ENCODE measurements around the gene ANKRD13A.
"Not testable (repeated sequence)": the region's sequence is repeated elsewhere in the genome, so short reads cannot be mapped to it uniquely, and the experiment has no call there.

Gene ANKRD13A

DNA sequence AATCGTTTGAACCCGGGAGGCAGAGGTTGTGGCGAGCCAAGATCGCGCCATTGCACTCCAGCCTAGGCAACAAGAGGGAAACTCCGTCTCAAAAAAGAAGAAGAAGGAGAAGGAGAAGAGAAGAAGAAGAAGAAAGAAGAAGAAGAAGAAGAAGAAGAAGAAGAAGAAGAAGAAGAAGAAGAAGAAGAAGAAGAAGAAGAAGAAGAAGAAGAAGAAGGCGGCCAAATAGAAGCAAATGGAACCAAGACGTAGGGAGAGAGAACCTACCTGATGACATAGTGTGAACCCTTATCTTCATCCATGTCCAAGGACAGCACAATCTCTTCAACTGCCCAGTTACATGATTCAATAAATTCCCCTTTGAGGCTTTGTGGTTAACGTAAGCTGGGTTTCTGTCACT is 68.9 kb downstream of the ANKRD13A start:
- not testable (repeated sequence) for ATAC-seq, H3K9me3 Mint-ChIP-seq, H3K4me3 Mint-ChIP-seq, H3K27me3 Mint-ChIP-seq, H3K36me3 Mint-ChIP-seq
- H3K27ac Mint-ChIP-seq = peak overlapping the region; percentile 36
- peaks cover 16% of the 10 kb centered on the region for H3K4me1 Mint-ChIP-seq

DNA sequence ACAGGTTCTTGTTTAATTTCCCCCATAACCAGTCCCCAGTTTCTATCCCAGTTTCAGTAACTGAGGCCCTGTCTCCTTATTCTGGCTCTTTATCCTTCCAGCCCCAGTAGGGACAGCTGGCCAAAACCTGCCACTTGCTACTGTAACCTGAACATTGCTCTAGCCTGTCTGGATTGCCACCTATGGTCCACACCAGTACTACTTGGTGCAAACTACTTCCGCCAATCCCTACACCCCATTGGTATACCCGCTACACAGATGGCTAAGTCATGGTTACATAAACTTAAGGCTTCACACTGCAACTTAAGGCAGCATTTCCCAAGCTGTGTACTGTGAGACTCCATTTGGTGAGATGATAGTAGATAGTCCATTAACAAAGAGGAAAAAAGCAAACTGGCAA is 69.4 kb downstream of the ANKRD13A start:
- H3K4me1 Mint-ChIP-seq = peaks cover 22% of the 10 kb centered on the region
- ATAC-seq = no peak
- no peak overlapping the region for H3K27ac Mint-ChIP-seq
- no peak overlapping the region for H3K4me3 Mint-ChIP-seq
- no peaks in the 10 kb centered on the region for H3K36me3 Mint-ChIP-seq
- H3K9me3 Mint-ChIP-seq = peaks cover 2% of the 10 kb centered on the region
- no peaks in the 10 kb centered on the region for H3K27me3 Mint-ChIP-seq

DNA sequence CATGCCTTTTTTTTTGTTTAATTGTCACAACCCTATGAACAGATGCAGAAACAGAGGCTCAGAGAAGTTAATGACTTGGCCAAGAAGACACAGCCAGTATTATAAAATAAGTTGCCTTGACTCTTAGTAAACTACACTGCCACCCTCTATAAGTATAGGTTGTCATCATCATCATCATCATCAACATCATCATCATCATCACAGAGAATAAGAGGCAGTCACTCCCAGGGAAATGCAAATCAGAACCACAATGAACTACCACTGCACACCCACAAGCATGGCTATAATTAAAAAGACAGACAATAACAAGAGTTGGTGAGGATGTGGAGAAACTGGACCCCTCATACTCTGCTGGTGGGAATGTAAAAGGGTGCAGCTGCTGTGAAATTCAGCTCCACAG is 72.3 kb downstream of the ANKRD13A start:
- Mint-ChIP-seq H3K9me3 (peaks cover 2% of the 10 kb centered on the region), H3K27ac (no peak overlapping the region), H3K27me3 (no peaks in the 10 kb centered on the region), H3K4me1 (peaks cover 18% of the 10 kb centered on the region), H3K36me3 (no peaks in the 10 kb centered on the region), H3K4me3 (no peak overlapping the region)
- no peak for ATAC-seq

DNA sequence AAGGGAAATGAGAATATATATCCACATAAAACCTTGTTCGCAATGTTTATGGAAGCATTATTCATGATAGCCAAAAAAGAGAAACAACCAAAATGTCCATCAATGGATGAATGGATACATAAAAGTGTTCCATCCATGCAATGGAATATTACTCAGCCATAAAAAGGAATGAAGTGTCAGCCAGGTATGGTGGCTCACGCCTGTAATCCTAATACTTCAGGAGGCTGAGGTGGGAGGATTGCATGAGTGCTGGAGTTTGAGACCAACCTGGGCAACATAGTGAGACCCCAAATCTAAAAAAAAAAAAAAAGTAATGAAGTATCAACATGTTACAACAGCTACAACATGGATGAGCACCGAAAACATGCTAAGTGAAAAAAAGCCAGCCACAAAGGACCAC is 72.7 kb downstream of the ANKRD13A start:
- Mint-ChIP-seq H3K36me3 (no peaks in the 10 kb centered on the region), H3K4me1 (peaks cover 18% of the 10 kb centered on the region), H3K27ac (no peak overlapping the region), H3K27me3 (no peaks in the 10 kb centered on the region), H3K9me3 (peaks cover 2% of the 10 kb centered on the region), H3K4me3 (no peak overlapping the region)
- ATAC-seq = no peak

DNA sequence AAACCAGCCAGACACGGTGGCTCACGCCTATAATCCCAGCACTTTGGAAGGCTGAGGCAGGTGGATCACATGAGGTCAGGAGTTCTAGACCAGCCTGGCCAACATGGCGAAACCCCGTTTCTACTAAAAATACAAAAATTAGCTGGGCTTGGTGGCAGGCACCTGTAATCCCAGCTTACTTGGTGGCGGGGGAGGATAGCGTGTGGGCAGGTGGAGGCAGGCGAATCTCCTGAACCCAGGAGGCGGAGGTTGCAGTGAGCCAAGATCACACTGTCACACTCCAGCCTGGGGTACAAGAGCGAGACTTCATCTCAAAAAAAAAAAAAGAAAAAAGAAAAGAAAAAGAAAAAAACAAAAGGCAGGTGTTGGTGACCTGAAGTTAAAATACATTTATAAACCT is 73.4 kb downstream of the ANKRD13A start:
- ATAC-seq, H3K27me3 Mint-ChIP-seq, H3K9me3 Mint-ChIP-seq, H3K36me3 Mint-ChIP-seq: not testable (repeated sequence)
- H3K27ac Mint-ChIP-seq = peak overlapping the region; percentile 40
- H3K4me1 Mint-ChIP-seq = peaks cover 18% of the 10 kb centered on the region
- peak overlapping the region; percentile 60 for H3K4me3 Mint-ChIP-seq

DNA sequence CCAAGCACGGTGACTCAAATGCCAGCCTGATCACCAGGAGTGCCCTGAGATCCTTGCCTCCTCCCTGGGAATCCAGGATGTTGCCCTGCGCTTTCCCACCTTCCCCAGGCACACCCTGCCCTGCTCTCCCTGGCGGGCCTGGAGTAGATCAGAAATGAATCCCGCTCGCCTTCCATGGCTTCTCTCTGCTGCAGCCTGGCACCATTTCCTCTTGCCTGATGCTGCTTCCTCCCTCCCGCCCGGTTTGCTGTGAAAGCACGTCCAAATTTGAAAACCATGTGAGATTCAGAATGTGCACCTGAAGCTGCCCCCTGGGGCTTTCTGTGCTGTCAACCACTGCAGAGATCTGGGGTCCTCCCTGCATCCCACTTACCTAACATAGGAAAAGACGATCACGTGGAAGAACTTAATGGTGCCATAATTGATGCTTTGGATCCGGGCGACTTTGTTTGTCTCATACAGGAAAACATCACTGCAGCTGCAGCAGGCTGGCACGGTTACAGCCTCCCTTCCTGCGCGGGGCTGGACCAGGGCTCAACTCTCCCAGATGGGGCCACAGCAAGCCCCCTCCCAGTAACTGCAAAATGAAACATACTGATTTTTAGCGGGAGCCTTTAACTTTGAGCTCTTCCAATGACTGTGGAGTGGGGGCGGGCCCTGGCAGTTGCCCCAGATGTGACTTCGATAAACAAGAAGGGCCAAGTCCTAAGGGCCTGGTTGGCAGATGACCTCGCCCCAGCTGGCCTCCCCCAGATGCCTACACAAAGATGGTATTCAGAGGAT is 74.0 kb downstream of the ANKRD13A start:
- H3K27ac Mint-ChIP-seq = peak overlapping the region; percentile 40
- H3K27me3 Mint-ChIP-seq = no peaks in the 10 kb centered on the region
- H3K4me1 Mint-ChIP-seq = peaks cover 18% of the 10 kb centered on the region
- no peaks in the 10 kb centered on the region for H3K36me3 Mint-ChIP-seq
- peaks cover 2% of the 10 kb centered on the region for H3K9me3 Mint-ChIP-seq
- peak overlapping the region; percentile 60 for H3K4me3 Mint-ChIP-seq
- ATAC-seq = peak; percentile 62

DNA sequence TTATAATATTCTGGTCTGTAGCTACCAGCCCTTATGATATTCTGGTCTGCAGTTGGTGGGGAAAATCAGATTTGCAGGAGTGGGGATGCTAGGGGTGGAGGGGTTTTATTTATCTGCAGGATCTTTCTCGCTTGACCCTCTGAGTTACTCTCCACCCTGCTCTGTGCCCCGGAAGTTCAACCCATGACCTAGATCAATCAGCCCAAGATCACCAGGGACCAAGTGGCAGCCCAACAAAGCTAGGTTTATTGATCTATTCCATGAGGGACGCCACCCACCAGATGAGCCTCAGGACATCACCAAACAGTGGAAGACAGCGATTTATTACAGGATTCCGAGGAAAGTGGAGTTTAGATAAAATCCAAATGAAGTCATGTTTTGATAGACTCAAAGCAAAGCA is 74.9 kb downstream of the ANKRD13A start:
- no peaks in the 10 kb centered on the region for H3K27me3 Mint-ChIP-seq
- H3K36me3 Mint-ChIP-seq = no peaks in the 10 kb centered on the region
- peaks cover 2% of the 10 kb centered on the region for H3K9me3 Mint-ChIP-seq
- peak overlapping the region; percentile 40 for H3K27ac Mint-ChIP-seq
- H3K4me3 Mint-ChIP-seq = no peak overlapping the region
- H3K4me1 Mint-ChIP-seq = peaks cover 21% of the 10 kb centered on the region
- no peak for ATAC-seq

DNA sequence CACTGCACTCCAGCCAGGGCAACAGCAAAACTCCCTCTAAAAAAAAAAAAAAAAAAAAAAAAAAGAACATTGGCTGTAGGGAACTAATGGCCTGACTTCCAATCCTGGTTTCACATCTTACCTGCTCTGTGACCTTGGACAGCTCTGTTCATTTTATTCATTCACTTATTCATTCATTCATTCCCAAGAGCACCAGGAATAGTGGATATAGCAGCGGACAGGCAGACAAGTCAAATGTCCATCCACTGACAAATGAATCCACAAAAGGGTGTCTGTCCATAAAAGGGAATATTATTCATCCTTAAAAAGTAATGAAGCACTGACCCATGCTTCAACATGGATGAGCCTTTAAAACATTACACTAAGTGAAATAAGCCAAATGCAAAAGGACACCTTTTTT is 76.7 kb downstream of the ANKRD13A start:
- Mint-ChIP-seq H3K4me1 (peaks cover 38% of the 10 kb centered on the region), H3K27me3 (no peaks in the 10 kb centered on the region), H3K9me3 (peaks cover 9% of the 10 kb centered on the region), H3K27ac (no peak overlapping the region), H3K4me3 (no peak overlapping the region), H3K36me3 (peaks cover 6% of the 10 kb centered on the region)
- no peak for ATAC-seq

DNA sequence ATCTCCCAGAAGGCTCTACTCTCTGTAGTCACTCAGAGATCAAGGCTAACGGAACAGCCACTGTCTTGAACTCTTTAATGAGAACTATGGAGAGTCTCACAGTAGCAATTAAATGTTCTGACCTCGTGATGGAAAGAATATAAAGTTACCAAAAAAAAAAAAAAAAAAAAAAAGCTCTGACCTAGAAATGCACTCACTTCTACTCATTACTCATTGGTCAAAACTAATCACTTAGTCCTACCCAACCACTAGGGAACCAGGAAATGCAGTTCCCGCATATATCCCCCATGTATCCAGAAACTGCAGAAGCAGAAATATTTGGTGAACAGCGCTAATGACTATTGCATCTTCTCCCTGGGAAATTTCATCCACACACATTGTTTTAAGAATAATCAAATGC is 78.6 kb downstream of the ANKRD13A start:
- Mint-ChIP-seq H3K36me3 (peaks cover 6% of the 10 kb centered on the region), H3K4me1 (peaks cover 35% of the 10 kb centered on the region)

DNA sequence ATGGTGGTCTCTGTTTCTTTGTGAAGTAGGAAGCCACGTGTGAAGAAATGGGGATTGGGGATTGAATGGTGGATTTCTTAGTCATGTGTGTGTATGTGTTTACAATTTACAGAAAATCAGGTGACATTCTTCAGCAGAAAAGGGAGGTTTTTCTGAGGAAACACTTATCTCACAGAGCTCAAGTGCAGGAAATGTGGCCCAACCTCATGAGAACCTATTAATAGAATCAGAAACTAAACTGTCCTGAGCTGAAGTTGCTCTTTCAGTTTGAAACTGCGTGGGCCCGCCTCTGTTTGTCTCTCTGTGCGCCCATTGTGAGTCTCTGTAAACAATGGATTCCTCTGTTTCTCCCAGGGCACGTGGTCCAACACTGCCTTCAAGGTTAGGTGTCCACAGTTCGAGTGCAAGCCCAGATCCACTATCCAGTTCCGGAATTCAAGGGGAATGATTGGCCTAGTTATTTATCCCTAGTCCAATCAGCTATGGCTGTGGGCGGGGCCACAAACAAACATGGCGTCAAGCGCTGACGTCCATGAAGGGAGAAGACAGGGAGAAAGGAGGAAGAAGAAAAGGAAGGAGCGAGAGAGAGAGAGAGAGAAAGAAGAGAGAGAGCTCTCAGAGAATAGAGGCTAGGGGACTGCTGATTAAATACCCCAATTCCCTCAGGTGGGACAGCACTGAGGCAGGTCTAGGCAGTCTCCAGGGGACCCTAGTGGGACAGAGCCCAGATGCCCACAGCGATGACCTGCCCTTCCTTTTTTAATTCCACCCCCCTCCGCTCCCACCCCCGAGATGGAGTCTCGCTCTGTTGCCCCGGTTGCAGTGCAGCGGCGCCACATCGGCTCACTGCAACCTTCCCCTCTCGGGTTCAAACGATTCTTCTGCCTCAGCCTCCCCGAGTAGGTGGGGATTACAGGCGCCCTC is 80.5 kb downstream of the ANKRD13A start:
- peak overlapping the region; percentile 92 for H3K27ac Mint-ChIP-seq
- H3K9me3 Mint-ChIP-seq = peaks cover 7% of the 10 kb centered on the region
- peak overlapping the region; percentile 72 for H3K4me3 Mint-ChIP-seq
- no peaks in the 10 kb centered on the region for H3K27me3 Mint-ChIP-seq
- H3K36me3 Mint-ChIP-seq = peaks cover 6% of the 10 kb centered on the region
- H3K4me1 Mint-ChIP-seq = peaks cover 21% of the 10 kb centered on the region
- peak; percentile 91 for ATAC-seq

More for the DNA sequence above, 78.6 kb downstream of the ANKRD13A start:
- Mint-ChIP-seq H3K9me3 (peaks cover 7% of the 10 kb centered on the region), H3K27me3 (no peaks in the 10 kb centered on the region), H3K27ac (peak overlapping the region; percentile 21), H3K4me3 (no peak overlapping the region)
- no peak for ATAC-seq

DNA sequence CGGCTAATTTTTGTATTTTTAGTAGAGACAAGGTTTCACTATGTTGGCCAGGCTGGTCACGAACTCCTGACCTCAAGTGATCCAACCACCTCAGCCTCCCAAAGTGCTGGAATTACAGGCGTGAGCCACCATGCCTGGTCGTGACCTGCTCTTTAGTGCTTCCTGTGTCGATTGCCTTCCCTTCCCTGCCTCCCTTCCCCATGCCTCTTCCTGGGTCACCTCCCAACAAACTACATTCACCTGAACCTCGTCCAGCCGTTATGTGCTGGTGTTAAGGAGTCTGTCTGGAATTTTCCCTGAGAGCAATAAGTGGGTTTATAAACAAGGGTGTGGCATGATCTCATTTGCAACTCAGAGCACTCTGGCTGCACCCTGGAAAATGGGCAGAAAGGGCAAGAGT is 81.2 kb downstream of the ANKRD13A start:
- peak overlapping the region; percentile 92 for H3K27ac Mint-ChIP-seq
- H3K4me3 Mint-ChIP-seq = no peak overlapping the region
- ATAC-seq = no peak
- peaks cover 6% of the 10 kb centered on the region for H3K36me3 Mint-ChIP-seq
- H3K27me3 Mint-ChIP-seq = peaks cover under 1% of the 10 kb centered on the region
- peaks cover 21% of the 10 kb centered on the region for H3K4me1 Mint-ChIP-seq
- H3K9me3 Mint-ChIP-seq = peaks cover 7% of the 10 kb centered on the region

DNA sequence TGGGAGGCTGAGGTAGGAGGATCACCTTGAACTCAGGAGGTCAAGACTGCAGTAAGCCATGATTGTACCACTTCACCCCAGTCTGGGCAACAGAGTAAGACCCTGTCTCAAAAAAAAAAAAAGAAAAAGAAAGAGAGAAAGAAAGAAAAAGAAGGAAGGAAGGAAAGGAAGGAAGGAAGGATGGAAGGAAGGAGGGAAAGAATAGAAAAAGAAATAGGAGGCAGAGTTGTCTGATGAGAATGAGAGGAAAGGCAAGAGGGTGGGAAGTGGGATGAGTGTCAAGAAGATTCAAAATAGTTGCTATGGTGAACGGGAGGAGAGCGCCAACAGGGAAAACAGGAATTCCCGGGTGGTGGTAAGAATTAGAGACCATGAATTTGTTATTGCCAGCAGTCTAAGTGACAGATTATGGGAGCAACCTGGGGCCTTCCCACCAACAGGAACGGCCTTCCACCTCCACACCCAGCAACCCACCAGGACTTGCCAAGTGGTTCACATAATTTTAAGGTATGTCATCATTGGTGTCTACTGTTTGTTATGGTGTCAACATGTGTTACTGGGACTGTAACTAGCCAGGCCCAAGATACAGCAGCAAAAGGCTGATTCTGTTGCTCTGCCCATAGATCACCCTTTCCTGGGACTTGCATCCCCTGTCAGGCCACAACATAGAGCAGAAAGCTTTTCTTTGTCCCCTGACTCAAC is 85.2 kb downstream of the ANKRD13A start:
- Mint-ChIP-seq H3K36me3 (peaks cover 6% of the 10 kb centered on the region), H3K27ac (no peak overlapping the region), H3K9me3 (peaks cover 7% of the 10 kb centered on the region), H3K27me3 (peaks cover 15% of the 10 kb centered on the region), H3K4me1 (peaks cover 19% of the 10 kb centered on the region), H3K4me3 (no peak overlapping the region)
- ATAC-seq = no peak

DNA sequence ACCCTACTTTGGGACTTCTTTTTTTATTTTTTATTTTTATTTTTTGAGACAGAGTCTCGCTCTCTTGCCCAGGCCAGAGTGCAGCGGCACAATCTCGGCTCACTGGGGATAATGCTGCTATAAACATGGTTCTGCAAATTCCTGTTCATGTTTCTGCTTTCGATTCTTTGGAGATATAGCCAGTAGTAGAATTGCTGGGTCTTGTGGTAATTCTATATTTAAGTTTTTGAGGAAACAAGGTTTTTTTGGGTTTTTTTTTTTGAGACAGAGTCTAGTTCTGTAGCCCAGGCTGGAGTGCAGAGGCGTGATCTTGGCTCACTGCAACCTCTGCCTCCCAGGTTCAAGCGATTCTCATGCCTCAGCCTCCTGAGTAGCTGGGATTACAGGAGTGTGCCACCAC is 89.0 kb downstream of the ANKRD13A start:
- H3K4me3 Mint-ChIP-seq, ATAC-seq, H3K4me1 Mint-ChIP-seq, H3K9me3 Mint-ChIP-seq, H3K36me3 Mint-ChIP-seq: not testable (repeated sequence)
- H3K27ac Mint-ChIP-seq = peak overlapping the region; percentile 3
- H3K27me3 Mint-ChIP-seq = peaks cover 32% of the 10 kb centered on the region

DNA sequence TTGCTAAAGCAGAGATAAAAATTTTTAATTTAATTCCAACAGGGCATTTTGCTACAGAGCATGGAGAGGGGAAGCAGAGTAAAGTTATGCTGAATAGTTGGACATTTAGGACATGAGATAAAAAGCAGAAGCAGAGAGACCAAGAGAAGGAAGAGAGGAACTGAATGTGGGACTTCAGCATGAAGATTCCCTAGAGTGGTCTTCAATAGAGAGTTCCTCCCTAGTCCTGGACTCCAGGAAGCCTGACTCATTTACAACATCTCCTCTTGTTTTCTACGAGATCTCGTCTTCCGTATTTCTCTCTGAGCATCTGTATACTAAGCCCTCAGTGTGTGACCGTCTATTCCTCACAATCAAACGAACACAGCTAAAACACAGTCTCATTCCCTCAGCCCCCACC is 89.7 kb downstream of the ANKRD13A start:
- no peak for ATAC-seq
- no peaks in the 10 kb centered on the region for H3K36me3 Mint-ChIP-seq
- no peak overlapping the region for H3K4me3 Mint-ChIP-seq

More for the DNA sequence above, 89.7 kb downstream of the ANKRD13A start:
- Mint-ChIP-seq H3K9me3 (no peaks in the 10 kb centered on the region), H3K27me3 (peaks cover 33% of the 10 kb centered on the region), H3K27ac (peak overlapping the region; percentile 3), H3K4me1 (peaks cover 10% of the 10 kb centered on the region)
